SK-N-SH treated with all-trans-retinoic acid at 6 μM for 48 hours (cell line): Measurements from ENCODE around the gene POLR2M.

ENCODE experiments used
- ATAC-seq: fragments of 200-7000 bp; cut with Tn5 transposase; 3 replicates; pipeline ENCODE4 v1.9.1; 2020; ENCODE audit warnings: mild to moderate bottlenecking, moderate library complexity
- ARNTL ChIP-seq: fragments of 450-650 bp; formaldehyde crosslinking; IDR thresholded peaks from 2 replicates; pipeline ENCODE4 v1.5.0; 2020; ENCODE audit warnings: low read depth, mild to moderate bottlenecking, moderate library complexity, borderline replicate concordance
- BACH2 ChIP-seq: fragments of 250-450 bp; sonication (Bioruptor Pico); IDR thresholded peaks from 2 replicates; pipeline ENCODE4 v1.9.0; 2021; ENCODE audit warnings: mild to moderate bottlenecking, borderline replicate concordance
- CREB5 ChIP-seq: fragments of 250-450 bp; sonication (Bioruptor Pico); IDR thresholded peaks from 2 replicates; pipeline ENCODE4 v1.5.1; 2020; ENCODE audit warnings: low read depth, mild to moderate bottlenecking, moderate library complexity
- CSDC2 ChIP-seq: fragments of 250-450 bp; sonication (Bioruptor Pico); IDR thresholded peaks from 2 replicates; pipeline ENCODE4 v1.5.0; 2020; ENCODE audit warnings: mild to moderate bottlenecking, moderate library complexity
- CSRNP3 ChIP-seq: fragments of 250-450 bp; sonication (Bioruptor Pico); IDR thresholded peaks from 2 replicates; pipeline ENCODE4 v1.5.1; 2021; ENCODE audit warnings: mild to moderate bottlenecking, moderate library complexity
- ESRRG ChIP-seq: fragments of 250-450 bp; sonication (Bioruptor Pico); IDR thresholded peaks from 2 replicates; pipeline ENCODE4 v1.6.1; 2021; ENCODE audit warnings: mild to moderate bottlenecking
- GLIS3 ChIP-seq: fragments of 250-450 bp; sonication (Bioruptor Pico); IDR thresholded peaks from 2 replicates; pipeline ENCODE4 v1.5.0; 2020; ENCODE audit warnings: mild to moderate bottlenecking, moderate library complexity
- ISL1 ChIP-seq: fragments of 250-450 bp; sonication (Bioruptor Pico); IDR thresholded peaks from 2 replicates; pipeline ENCODE4 v2.1.2; 2022; ENCODE audit warnings: mild to moderate bottlenecking, moderate library complexity
- OSR1 ChIP-seq: fragments of 250-450 bp; sonication (Bioruptor Pico); IDR thresholded peaks from 2 replicates; pipeline ENCODE4 v1.8.0; 2022; ENCODE audit warnings: moderate library complexity, mild to moderate bottlenecking, inconsistent platforms
- PATZ1 ChIP-seq: fragments of 250-450 bp; sonication (Bioruptor Pico); IDR thresholded peaks from 2 replicates; pipeline ENCODE4 v1.8.0; 2020; ENCODE audit warnings: mild to moderate bottlenecking, moderate library complexity, borderline replicate concordance
- POU6F1 ChIP-seq: fragments of 250-450 bp; sonication (Bioruptor Pico); IDR thresholded peaks from 2 replicates; pipeline ENCODE4 v1.8.0; 2021; ENCODE audit warnings: low read depth, mild to moderate bottlenecking, moderate library complexity, borderline replicate concordance
- PPARA ChIP-seq: fragments of 250-450 bp; sonication (Bioruptor Pico); IDR thresholded peaks from 2 replicates; pipeline ENCODE4 v1.5.0; 2020; ENCODE audit warnings: mild to moderate bottlenecking, borderline replicate concordance
- RARB ChIP-seq: fragments of 250-450 bp; sonication (Bioruptor Pico); IDR thresholded peaks from 2 replicates; pipeline ENCODE4 v1.8.0; 2021; ENCODE audit warnings: mild to moderate bottlenecking, moderate library complexity
- SNAI2 ChIP-seq: fragments of 250-450 bp; sonication (Bioruptor Pico); IDR thresholded peaks from 2 replicates; pipeline ENCODE4 v1.5.0; 2020; ENCODE audit warnings: mild to moderate bottlenecking, moderate library complexity
- TCF4 ChIP-seq: fragments of 250-450 bp; sonication (Bioruptor Pico); IDR thresholded peaks from 2 replicates; pipeline ENCODE4 v1.8.0; 2021; ENCODE audit warnings: mild to moderate bottlenecking, moderate library complexity, borderline replicate concordance
- TOX ChIP-seq: fragments of 250-450 bp; sonication (Bioruptor Pico); IDR thresholded peaks from 2 replicates; pipeline ENCODE4 v1.8.0; 2021; ENCODE audit warnings: mild to moderate bottlenecking, moderate library complexity, borderline replicate concordance
- TSHZ2 ChIP-seq: fragments of 250-450 bp; sonication (Bioruptor Pico); IDR thresholded peaks from 2 replicates; pipeline ENCODE4 v1.5.0; 2020; ENCODE audit warnings: mild to moderate bottlenecking, moderate library complexity
- ZC3H10 ChIP-seq: fragments of 250-450 bp; sonication (Bioruptor Pico); IDR thresholded peaks from 2 replicates; pipeline ENCODE4 v1.5.1; 2021; ENCODE audit warnings: mild to moderate bottlenecking, moderate library complexity
- ZFP3 ChIP-seq: fragments of 250-450 bp; sonication (Bioruptor Pico); IDR thresholded peaks from 2 replicates; pipeline ENCODE4 v1.5.0; 2020; ENCODE audit warnings: mild to moderate bottlenecking, moderate library complexity
- ZFP30 ChIP-seq: fragments of 450-650 bp; formaldehyde crosslinking; IDR thresholded peaks from 2 replicates; pipeline ENCODE4 v1.5.0; 2022; ENCODE audit warnings: mild to moderate bottlenecking, moderate library complexity
- ZNF565 ChIP-seq: fragments of 450-650 bp; formaldehyde crosslinking; conservative IDR thresholded peaks from 2 replicates; pipeline ENCODE4 v1.5.0; 2020; ENCODE audit warnings: low read depth, mild to moderate bottlenecking, moderate library complexity
- ZNF70 ChIP-seq: fragments of 450-650 bp; formaldehyde crosslinking; IDR thresholded peaks from 2 replicates; pipeline ENCODE4 v1.5.0; 2020; ENCODE audit warnings: mild to moderate bottlenecking, moderate library complexity
- ZNF8 ChIP-seq: fragments of 450-650 bp; formaldehyde crosslinking; IDR thresholded peaks from 2 replicates; pipeline ENCODE4 v1.5.0; 2020; ENCODE audit warnings: mild to moderate bottlenecking, moderate library complexity

POLR2M gene

GRCh38 chr15:57685306-57686095, 21.0 kb upstream of the POLR2M start:
- ATAC-seq = no peak
- TF ChIP-seq POU6F1 (CRISPR knock-in tag) (no peak), CREB5 (CRISPR knock-in tag) (no peak), PPARA (CRISPR knock-in tag) (no peak), ZC3H10 (CRISPR knock-in tag) (no peak), TCF4 (CRISPR knock-in tag) (no peak), ZFP30 (CRISPR knock-in tag) (no peak), SNAI2 (CRISPR knock-in tag) (no peak), GLIS3 (CRISPR knock-in tag) (no peak), CSRNP3 (CRISPR knock-in tag) (no peak), OSR1 (no peak), ZNF70 (CRISPR knock-in tag) (no peak), TSHZ2 (no peak), ZFP3 (no peak), CSDC2 (CRISPR knock-in tag) (no peak), RARB (no peak), PATZ1 (CRISPR knock-in tag) (no peak), ESRRG (CRISPR knock-in tag) (no peak), ZNF8 (CRISPR knock-in tag) (no peak), ZNF565 (CRISPR knock-in tag) (no peak), BACH2 (no peak)

- ATAC-seq = no peak
Measured at GRCh38 chr15:57686657-57687056, 19.9 kb upstream of the POLR2M start.

More at GRCh38 chr15:57686657-57687056, 19.9 kb upstream of the POLR2M start:
- no peak for TF ChIP-seq ZNF70 (CRISPR knock-in tag)
- TF ChIP-seq PPARA (CRISPR knock-in tag) = no peak
- no peak for TF ChIP-seq BACH2
- TF ChIP-seq ZNF565 (CRISPR knock-in tag) = no peak
- TF ChIP-seq ZC3H10 (CRISPR knock-in tag) = no peak
- TF ChIP-seq CREB5 (CRISPR knock-in tag) = no peak
- TF ChIP-seq ZFP3 = no peak
- TF ChIP-seq TOX (CRISPR knock-in tag) = no peak
- TF ChIP-seq OSR1 = no peak
- no peak for TF ChIP-seq ARNTL (CRISPR knock-in tag)
- TF ChIP-seq CSDC2 (CRISPR knock-in tag) = no peak
- TF ChIP-seq ZNF8 (CRISPR knock-in tag) = no peak
- no peak for TF ChIP-seq ESRRG (CRISPR knock-in tag)
- no peak for TF ChIP-seq TSHZ2
- no peak for TF ChIP-seq ISL1 (CRISPR knock-in tag)
